NCI-H526 treated with DMSO at 0.1 percent for 48 hours (cell line): ENCODE measurements around the gene RAB3IL1.
A peak's percentile ranks its signal among the peaks of the same experiment; 100 is the strongest.

Experiments
- DNase-seq: peaks from one replicate; lab custom pipeline; 2025; lab: John Stamatoyannopoulos, UW

RAB3IL1 gene

DNA sequence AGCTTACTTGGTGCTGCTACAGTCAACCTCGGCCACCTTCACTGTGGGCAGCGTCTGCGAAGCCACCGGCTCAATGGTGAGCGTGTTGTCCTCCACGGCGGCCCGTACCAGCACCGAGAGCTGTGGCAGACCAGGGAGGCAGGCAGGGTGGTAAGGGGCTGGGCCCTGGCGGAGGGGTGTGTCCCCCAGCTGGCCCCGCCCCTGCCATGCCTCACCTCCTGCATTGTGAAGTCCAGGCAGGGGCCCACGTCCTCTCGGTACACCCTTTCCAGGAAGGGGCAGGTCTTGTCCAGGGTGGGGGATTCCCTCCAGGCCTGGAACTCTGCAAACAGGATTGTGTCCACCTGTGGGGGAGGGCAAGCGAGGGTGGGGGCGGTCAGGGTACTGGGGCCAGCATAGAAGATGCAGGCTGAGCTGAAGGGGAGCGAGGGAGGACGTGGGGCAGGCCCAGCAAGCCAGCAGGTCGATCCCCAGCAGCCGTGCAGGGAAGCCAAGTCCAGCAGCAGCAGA, 12.8 kb downstream of the RAB3IL1 start:
- DNase-seq, result no peak

DNA sequence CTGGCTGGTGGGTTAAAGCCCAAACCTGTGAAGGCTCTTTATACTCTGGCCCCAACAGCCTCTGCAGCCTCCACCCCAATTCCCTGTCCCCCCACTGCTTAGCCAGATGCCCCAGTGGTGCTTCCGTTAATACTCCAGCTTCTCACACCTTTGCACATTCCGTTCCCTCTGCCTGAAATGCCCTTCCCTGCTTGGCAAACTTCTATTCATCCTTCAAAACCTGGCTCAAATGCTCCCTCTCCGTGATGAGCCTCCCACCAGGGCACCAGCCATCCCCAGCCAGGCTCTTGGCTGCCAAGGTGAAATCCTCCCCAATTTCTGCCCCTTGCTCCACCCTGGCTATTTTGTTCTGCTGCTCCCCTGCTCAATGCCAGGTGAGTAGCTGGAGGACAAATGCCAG, 13.5 kb downstream of the RAB3IL1 start:
- DNase-seq, result no peak

DNA sequence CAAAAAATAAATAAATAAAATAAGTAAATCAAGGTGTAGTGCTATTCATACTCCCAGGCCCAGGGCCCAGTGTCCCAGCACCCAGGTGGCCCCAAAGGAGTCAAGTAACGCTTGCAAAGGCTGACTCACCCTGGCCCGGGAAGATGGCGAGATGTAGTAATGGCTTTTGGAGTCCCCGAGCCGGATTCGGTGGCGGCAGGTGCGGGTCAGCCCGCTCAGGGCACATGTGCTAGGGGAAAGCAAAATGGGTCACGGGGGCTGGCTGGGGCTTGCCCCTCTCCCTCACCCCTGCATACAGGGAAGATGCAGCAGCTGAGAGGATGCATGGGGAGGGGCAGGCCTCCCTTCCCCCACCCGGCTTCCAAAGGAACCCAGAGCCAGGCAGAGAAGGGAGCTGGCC, 15.1 kb downstream of the RAB3IL1 start:
- no peak for DNase-seq

GRCh38 chr11:61901397-61901796, 16.0 kb downstream of the RAB3IL1 start:
- DNase-seq, result no peak

DNA sequence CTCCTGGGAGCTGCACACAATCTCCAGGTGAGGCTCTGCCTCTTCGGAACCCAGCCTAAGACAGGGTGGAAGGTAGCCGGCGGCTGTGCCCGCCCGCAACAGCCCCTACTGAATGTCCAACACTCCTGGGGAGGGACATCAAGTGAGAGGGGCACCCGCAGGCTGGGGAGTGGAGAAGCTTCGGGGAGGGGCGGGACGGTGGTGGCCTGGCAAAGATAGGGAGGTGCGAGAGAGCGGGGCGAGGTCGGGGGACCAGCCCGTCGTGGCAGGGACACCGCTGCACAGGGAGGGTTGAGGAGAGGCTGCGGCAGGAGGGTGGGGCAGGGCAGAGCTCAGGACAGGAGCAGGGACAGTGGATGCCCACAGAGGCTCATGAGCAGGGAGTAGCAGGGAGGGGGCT, 17.1 kb downstream of the RAB3IL1 start:
- DNase-seq, result no peak

DNA sequence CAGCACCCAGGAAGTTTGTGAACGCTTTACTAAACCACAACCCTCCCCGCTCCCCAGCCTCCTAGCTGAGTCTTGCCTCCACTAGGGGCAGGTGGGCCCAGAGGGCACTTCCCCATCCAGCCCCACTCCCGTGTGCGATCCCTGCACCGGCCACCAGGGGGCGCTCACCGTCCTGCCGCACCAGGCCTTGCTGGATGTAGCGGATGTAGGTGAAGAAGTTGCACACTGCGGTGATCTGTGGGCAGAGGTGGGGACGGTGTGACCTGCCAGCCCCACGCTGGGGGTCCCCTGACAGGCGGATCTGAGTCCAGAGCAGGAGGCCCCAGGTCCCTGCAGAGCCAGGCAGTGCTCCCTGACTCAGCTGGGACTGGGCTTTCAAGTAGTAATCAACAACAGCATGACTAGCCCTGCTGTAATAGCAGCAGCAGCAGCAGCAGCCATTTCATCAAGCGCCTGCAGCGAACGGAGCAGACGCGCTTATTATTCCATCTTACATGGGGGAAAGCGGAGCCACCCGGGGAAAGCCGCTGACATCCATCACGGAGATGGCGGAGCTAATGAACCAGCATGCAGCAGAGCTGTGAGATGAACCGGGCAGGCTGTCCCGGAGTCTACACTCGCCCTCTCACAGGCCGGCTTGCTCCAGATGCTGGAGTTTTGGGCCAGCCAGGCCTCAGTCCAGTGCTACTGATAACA, 18.1 kb downstream of the RAB3IL1 start:
- peak; percentile 47 for DNase-seq

GRCh38 chr11:61898247-61898582, 19.2 kb downstream of the RAB3IL1 start:
- no peak for DNase-seq

- peak; percentile 54 for DNase-seq
Observed at GRCh38 chr11:61897387-61898246, 19.7 kb downstream of the RAB3IL1 start.

DNA sequence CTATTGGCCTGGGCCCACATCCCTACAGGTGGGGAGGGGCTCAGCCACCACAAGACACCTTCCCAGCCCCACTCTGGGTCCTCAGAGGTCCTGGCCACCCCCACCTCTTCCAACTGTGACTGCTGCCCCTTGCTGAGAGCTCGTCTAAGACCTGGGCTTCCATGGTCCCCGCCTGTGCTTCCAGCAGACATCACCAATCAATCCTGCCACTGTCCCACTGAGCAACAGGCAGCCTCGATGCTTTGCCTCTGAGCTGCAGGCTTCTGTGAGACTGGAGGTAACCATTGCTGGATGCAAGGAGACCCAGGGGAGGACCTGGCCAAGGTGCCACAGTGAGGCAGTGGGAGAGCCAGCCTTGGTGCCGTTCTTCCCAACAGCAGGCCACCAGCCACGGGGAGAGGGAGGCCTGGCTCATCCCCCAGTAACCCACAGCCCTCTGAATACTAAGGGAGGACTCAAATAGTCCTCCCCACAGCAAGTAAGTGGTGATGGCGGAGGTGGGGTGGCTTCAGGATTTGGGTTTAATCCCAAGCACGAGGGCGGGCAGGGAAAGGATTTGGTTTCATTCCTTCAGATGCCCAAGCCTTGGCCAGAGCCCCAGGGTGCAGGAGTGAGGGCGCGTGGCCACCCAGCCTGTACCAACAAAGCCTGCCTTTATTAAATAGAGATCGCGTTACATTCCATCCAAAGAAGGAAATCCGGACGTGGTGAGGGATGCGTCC, 20.5 kb downstream of the RAB3IL1 start:
- DNase-seq, result no peak

DNA sequence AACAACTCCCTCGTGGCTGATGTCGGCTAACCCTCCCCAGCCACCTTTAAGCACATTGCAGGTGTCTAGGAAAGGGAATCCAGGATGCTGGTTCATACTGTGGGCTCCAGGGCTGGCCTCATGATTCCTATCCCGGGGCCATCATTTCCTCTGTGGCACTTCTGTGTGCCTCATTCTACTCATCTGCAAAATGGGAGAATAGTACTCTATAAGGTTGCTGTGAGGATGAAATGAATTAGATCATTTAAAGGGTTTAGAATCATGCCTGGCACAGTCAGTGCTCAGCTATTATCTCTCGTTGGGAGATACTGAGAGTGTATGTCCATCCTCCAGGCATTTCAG, 21.7 kb downstream of the RAB3IL1 start:
- DNase-seq, result no peak

DNA sequence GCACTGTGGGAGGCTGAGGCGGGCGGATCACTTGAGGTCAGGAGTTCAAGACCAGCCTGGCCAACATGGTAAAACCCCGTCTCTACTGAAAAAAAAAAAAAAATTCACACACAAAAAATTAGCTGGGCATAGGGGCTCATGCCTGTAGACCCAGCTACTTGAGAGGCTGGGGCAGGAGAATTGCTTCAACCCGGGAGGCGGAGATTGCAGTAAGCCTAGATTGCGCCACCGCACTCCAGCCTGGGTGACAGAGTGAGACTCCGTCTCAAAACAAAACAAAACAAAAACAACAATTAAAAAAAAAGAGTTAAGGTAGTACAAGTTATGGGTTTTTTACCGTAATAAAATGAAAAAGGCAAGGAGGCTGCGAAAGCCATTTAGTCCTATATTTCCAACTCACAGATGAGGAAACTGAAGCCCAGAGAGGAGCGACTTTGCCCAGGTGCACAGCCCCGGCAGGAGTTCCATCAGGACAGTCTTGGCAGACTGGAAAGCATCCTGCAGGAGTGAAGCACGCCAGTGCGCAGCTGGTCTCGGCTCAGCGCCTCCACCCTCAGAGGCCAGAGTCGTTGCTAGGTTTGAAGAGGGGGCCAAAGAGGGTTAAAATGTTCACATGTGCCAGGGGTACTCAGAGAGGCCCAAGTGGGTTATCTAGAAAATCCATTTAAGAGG, 22.2 kb downstream of the RAB3IL1 start:
- DNase-seq, result no peak

GRCh38 chr11:61893981-61894380, 23.4 kb downstream of the RAB3IL1 start:
- DNase-seq, result no peak

DNA sequence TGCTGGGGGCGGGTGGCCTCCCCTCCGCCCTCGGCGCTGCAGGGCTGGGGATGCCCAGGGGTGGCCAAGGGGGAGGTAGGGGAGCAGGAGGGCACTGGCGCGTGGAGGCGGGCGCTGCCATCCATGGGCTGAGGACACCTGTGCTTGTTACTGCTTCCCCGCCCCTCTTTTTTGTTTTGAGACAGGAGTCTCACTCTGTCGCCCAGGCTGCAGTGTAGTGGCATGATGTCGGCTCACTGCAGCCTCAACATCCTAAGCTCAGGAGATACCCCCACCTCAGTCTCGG, 25.3 kb downstream of the RAB3IL1 start:
- no peak for DNase-seq

GRCh38 chr11:61891331-61892084, 25.9 kb downstream of the RAB3IL1 start, which contains the start of gene FADS3:
Gene FADS3 (minus strand): TSS chr11:61891545. CDS start chr11:61891381, 164 bp downstream.
- DNase-seq, result peak; percentile 68

GRCh38 chr11:61890529-61891330, 26.6 kb downstream of the RAB3IL1 start:
- peak; percentile 32 for DNase-seq

GRCh38 chr11:61889831-61890230, 27.5 kb downstream of the RAB3IL1 start:
- DNase-seq, result peak; percentile 28

GRCh38 chr11:61888590-61888989, 28.8 kb downstream of the RAB3IL1 start:
- no peak for DNase-seq

- DNase-seq, result no peak
Observed at GRCh38 chr11:61887839-61888494, 29.4 kb downstream of the RAB3IL1 start.

- DNase-seq, result no peak
Observed at GRCh38 chr11:61886643-61887042, 30.7 kb downstream of the RAB3IL1 start.
